Astrocyte (in vitro differentiated cells and primary cell): Measurements from ENCODE around the gene SLCO1A2.

Experiments
- CTCF ChIP-seq: IDR thresholded peaks from 2 replicates; pipeline ENCODE4 v1.5.1; 2011; ENCODE audit warnings: low read depth, mild to moderate bottlenecking, inconsistent platforms, low read length, moderate library complexity; ENCODE audit not compliant: insufficient read depth
- EZH2 ChIP-seq: IDR thresholded peaks from 2 replicates; pipeline ENCODE4 v1.6.1; 2012; ENCODE audit warnings: mild to moderate bottlenecking, low read length, inconsistent platforms; ENCODE audit not compliant: insufficient read depth

GRCh38 chr12:21221072-21221471 is 113.6 kb downstream of the SLCO1A2 start:
- TF ChIP-seq CTCF (no peak), EZH2 (no peak)
